ENCODE measurements around the gene CCDC141.

CCDC141 gene

DNA sequence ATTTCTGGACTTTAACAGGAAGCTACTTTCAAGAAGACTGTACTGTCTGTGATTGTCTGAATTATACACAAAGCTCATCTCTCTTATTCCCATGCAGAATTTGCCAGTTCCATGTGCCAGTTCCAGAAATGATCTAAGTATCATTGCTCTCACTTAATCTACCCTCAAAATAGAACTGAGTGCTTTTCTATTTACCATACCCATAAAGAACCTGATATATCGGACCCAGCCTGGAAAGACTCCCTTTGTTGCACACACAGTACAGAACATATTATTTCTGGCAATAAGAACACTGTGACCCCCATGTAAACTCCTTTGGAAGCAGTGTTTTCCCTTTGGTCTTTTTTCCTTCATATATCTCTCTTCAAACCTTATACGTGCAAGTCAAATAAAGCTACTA lies 140.4 kb downstream of the CCDC141 start:
- Histone ChIP-seq H3K4me3 (replicated peaks; ENCODE audit: insufficient read depth, low read length) (no peak overlapping the region), H3K27me3 (ENCODE audit: insufficient read depth, poor library complexity, severe bottlenecking) (peaks cover 2% of the 10 kb centered on the region), H3K27ac (replicated peaks) (no peak overlapping the region)
- TF ChIP-seq, protein P1, sequence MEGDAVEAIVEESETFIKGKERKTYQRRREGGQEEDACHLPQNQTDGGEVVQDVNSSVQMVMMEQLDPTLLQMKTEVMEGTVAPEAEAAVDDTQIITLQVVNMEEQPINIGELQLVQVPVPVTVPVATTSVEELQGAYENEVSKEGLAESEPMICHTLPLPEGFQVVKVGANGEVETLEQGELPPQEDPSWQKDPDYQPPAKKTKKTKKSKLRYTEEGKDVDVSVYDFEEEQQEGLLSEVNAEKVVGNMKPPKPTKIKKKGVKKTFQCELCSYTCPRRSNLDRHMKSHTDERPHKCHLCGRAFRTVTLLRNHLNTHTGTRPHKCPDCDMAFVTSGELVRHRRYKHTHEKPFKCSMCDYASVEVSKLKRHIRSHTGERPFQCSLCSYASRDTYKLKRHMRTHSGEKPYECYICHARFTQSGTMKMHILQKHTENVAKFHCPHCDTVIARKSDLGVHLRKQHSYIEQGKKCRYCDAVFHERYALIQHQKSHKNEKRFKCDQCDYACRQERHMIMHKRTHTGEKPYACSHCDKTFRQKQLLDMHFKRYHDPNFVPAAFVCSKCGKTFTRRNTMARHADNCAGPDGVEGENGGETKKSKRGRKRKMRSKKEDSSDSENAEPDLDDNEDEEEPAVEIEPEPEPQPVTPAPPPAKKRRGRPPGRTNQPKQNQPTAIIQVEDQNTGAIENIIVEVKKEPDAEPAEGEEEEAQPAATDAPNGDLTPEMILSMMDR (IDR thresholded peaks at IDR 0.05; ENCODE audit: insufficient read depth, low read length) = no peak
- TF ChIP-seq GABPA (IDR thresholded peaks at IDR 0.05; ENCODE audit: low read depth) (no peak), SPI1 (IDR thresholded peaks at IDR 0.05; ENCODE audit: borderline replicate concordance, low read depth) (no peak), POLR2AphosphoS5 (IDR thresholded peaks at IDR 0.05; ENCODE audit: low read depth) (no peak), REST (IDR thresholded peaks at IDR 0.05; ENCODE audit: insufficient replicate concordance, low read depth) (no peak)
- DNase-seq (ENCODE audit: low read depth in 1 of 2, low spot score in 1 of 2) = no peak

DNA sequence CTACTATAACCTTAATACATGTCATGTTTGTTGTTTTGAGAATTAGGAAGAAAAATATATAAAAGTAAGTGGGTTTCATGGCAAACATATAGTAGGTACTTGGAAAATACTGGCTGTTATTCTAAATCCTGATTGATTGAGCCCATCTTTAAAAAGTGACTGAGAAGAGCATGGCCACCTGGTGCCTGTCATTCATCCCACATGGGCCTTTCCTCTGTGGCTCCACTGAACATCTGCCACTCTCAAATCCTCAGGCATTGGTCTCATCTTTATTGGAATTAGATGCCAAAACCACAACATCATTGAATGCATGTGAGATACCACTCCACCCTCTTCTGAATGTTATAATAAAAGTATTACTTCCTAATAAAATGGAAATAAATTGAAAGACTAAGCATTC lies 141.1 kb downstream of the CCDC141 start:
- DNase-seq (ENCODE audit: low read depth in 1 of 2, low spot score in 1 of 2) = no peak
- H3K27ac ChIP-seq (replicated peaks) = no peak overlapping the region

GRCh38 chr2:178905261-178905660 lies 144.7 kb downstream of the CCDC141 start:
- DNase-seq (ENCODE audit: low read depth in 1 of 2, low spot score in 1 of 2) = no peak
- H3K4me3 ChIP-seq (replicated peaks; ENCODE audit: insufficient read depth, low read length) = no peak overlapping the region
- H3K27me3 ChIP-seq (ENCODE audit: insufficient read depth, poor library complexity, severe bottlenecking) = no peaks in the 10 kb centered on the region
- H3K27ac ChIP-seq (replicated peaks) = no peak overlapping the region
- no peak for TF ChIP-seq REST (IDR thresholded peaks at IDR 0.05; ENCODE audit: insufficient replicate concordance, low read depth)
- TF ChIP-seq SPI1 (IDR thresholded peaks at IDR 0.05; ENCODE audit: borderline replicate concordance, low read depth) = no peak
- TF ChIP-seq, protein P1 (IDR thresholded peaks at IDR 0.05; ENCODE audit: insufficient read depth, low read length) = no peak

More for the DNA sequence above, 141.1 kb downstream of the CCDC141 start:
- no peak overlapping the region for H3K4me3 ChIP-seq (replicated peaks; ENCODE audit: insufficient read depth, low read length)
- H3K27me3 ChIP-seq (ENCODE audit: insufficient read depth, poor library complexity, severe bottlenecking) = peaks cover 2% of the 10 kb centered on the region
- TF ChIP-seq POLR2AphosphoS5 (IDR thresholded peaks at IDR 0.05; ENCODE audit: low read depth) (no peak), REST (IDR thresholded peaks at IDR 0.05; ENCODE audit: insufficient replicate concordance, low read depth) (no peak), GABPA (IDR thresholded peaks at IDR 0.05; ENCODE audit: low read depth) (no peak), SPI1 (IDR thresholded peaks at IDR 0.05; ENCODE audit: borderline replicate concordance, low read depth) (no peak)
- TF ChIP-seq, protein P1 (IDR thresholded peaks at IDR 0.05; ENCODE audit: insufficient read depth, low read length) = no peak
